Adrenal gland (tissue), 5 donors: ENCODE data around the gene CHCHD4.

Experiments
- POLR2A ChIP-seq, 2 donors: fragments of 450-650 bp; IDR thresholded peaks; one replicate each; pipeline ENCODE4 v1.6.1; 2017; ENCODE audit warnings: antibody characterized with exemption in 2 of 2, mild to moderate bottlenecking in 2 of 2, moderate library complexity in 1 of 2
- TF ChIP-seq, protein P1 (sequence below), 6 experiments: fragments of 450-650 bp in 4 of 6; fragments of 200-600 bp in 2 of 6; sonication (generic) in 1 of 6; IDR thresholded peaks; 1 replicate in 5 of 6; 2 replicates in 1 of 6; pipeline versions ENCODE4 v1.5.1 to v1.8.0; 2016 to 2021; ENCODE audit warnings: antibody characterized with exemption in 6 of 6, mild to moderate bottlenecking in 2 of 6, moderate library complexity in 1 of 6
- donor health status: DM: no; HTN: no; CAD: no.

DNA sequence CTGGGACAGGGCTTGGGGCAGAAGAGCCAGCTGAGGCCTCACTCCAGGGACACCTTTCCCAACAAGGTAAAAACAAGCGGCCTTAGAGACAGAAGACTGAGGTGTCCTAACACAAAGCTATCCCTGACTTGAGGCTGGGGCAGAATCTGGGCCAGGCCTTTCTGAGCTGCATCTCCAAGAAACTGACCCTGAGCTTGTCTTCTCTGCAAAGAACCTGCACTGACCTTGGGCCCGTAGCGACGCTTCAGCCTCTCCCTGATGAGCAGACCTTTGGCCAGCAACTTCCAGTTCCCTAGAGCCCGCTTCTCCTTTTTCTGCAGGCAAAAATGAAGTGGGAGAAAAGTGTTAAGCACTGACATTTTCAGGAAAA lies 22.4 kb upstream of the CHCHD4 start:
- TF ChIP-seq, protein P1, sequence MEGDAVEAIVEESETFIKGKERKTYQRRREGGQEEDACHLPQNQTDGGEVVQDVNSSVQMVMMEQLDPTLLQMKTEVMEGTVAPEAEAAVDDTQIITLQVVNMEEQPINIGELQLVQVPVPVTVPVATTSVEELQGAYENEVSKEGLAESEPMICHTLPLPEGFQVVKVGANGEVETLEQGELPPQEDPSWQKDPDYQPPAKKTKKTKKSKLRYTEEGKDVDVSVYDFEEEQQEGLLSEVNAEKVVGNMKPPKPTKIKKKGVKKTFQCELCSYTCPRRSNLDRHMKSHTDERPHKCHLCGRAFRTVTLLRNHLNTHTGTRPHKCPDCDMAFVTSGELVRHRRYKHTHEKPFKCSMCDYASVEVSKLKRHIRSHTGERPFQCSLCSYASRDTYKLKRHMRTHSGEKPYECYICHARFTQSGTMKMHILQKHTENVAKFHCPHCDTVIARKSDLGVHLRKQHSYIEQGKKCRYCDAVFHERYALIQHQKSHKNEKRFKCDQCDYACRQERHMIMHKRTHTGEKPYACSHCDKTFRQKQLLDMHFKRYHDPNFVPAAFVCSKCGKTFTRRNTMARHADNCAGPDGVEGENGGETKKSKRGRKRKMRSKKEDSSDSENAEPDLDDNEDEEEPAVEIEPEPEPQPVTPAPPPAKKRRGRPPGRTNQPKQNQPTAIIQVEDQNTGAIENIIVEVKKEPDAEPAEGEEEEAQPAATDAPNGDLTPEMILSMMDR (IDR thresholded peaks at IDR 0.05): no peak
- no peak for TF ChIP-seq POLR2A (IDR thresholded peaks at IDR 0.05)
